ENCODE measurements around the gene HPSE2. TPM values are rescaled to one million over a fixed set of nuclear protein-coding genes. Genes with fewer than 3 reads are reported as not detected.

Gene HPSE2
- not detected in 2 replicates for total RNA-seq

DNA sequence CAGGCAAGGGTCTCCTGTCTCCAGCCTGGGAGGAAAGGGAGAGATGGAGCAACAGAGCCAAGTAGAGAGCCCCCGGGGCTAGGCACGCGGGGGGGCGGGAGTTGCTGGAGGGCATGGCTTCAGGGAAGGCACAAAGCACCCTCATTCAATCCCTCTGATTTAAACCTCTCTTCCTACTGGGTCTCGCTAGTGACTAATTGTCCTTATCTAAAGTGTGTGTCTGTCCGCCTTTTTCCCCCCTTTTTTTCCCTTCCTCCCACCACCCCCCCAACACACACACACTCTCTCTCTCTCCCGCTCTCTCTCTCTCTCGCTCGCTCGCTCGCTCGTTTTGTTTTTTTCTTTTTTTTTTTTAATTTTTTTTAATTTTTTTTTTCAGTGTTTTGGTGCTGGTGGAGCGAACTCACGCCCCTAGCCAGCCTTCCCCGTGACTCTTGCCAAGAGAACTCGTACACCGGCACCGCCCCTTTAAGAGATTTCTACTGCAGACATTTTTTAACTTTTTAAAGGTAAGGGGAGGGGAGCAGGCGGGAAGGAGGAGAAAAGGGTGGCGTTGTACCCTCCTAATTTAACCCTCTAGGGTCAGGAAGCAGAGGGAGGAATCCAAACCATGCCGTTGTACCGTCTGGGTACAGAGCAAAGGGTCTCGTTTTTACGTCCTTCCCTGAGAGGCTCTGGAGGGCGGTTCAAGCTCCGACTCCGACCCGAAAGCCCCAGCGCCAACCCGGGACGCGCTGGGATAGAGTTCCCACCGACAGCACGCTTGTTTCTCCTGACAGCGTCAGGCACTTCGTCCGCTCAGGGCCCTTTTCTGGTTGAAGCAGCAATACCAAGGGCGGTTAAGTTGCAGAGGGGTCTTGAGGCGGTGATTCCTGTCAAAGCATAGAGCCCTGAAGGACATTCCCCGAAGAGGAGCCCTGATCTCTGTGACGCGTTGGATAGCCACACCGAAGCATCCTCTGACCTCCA is at the start of gene HPSE2:
Gene HPSE2 (minus strand): TSS at position 195 of the 969 bp plus-strand sequence.

DNA sequence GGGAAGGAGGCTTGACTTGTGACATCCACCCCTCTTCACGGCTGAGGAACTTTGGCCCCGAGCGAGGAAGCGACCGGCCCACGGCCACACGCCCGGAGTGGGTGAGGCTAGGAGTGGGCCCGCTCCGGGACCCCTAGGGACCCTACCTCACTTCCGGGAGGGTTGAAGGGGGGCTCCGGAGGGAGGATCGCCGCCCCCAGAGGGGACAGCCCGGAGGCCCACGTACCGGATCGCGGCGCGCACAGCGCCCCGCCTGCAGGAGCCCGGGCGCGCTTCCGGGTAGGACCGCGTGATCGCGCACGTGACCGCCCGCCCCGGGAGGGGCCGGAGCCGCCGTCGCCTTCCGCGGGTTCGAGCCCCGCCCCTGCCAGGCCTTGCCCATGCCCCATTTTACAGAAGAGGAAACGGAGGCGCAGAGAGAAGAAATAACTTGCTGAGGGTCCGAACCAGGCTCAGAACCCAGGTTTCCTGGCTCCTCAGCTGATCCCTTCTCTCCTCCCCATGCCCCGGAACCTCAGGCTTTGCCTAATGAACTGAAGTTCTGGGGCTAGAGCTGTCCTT is 788.9 kb downstream of the HPSE2 start, which contains the start of gene HPS1:
Gene HPS1 (minus strand): TSS at position 275 of the 561 bp plus-strand sequence. CDS start 3,695 bp downstream, outside the sequence.

GRCh38 chr10:98414932-98415730 is 820.5 kb downstream of the HPSE2 start, which contains the start of gene PYROXD2:
Gene PYROXD2 (minus strand): TSS chr10:98415182. CDS start chr10:98415135, 47 bp downstream.

Other genes with a start within 250 kb of the HPSE2 start
- under 0.01 and 0.21 TPM in 2 replicates for gene CNNM1, start 93.5 kb upstream of the HPSE2 start, total RNA-seq
- 60.3 and 80.2 TPM in 2 replicates for gene GOT1, start 194.8 kb upstream of the HPSE2 start, total RNA-seq